Gastroesophageal sphincter (tissue), 3 donors: Measurements from ENCODE around the gene BPIFA3.

Source experiments
- POLR2A ChIP-seq, 2 donors: fragments of 450-650 bp; IDR thresholded peaks; one replicate each; pipeline ENCODE4 v1.6.1; 2017; ENCODE audit warnings: antibody characterized with exemption in 2 of 2, mild to moderate bottlenecking in 2 of 2, moderate library complexity in 1 of 2
- POLR2AphosphoS5 ChIP-seq: sonication (generic); formaldehyde crosslinking; IDR thresholded peaks from one replicate; pipeline ENCODE4 v1.6.1; 2017; ENCODE audit warnings: antibody characterized with exemption
- TF ChIP-seq, protein P1 (sequence below), 4 experiments: fragments of 200-600 bp in 2 of 4; fragments of 450-650 bp in 2 of 4; sonication (generic) in 1 of 4; IDR thresholded peaks; one replicate each; pipeline ENCODE4 v1.5.1; 2017 to 2019; ENCODE audit warnings: antibody characterized with exemption in 4 of 4, mild to moderate bottlenecking in 2 of 4, moderate library complexity in 2 of 4

DNA sequence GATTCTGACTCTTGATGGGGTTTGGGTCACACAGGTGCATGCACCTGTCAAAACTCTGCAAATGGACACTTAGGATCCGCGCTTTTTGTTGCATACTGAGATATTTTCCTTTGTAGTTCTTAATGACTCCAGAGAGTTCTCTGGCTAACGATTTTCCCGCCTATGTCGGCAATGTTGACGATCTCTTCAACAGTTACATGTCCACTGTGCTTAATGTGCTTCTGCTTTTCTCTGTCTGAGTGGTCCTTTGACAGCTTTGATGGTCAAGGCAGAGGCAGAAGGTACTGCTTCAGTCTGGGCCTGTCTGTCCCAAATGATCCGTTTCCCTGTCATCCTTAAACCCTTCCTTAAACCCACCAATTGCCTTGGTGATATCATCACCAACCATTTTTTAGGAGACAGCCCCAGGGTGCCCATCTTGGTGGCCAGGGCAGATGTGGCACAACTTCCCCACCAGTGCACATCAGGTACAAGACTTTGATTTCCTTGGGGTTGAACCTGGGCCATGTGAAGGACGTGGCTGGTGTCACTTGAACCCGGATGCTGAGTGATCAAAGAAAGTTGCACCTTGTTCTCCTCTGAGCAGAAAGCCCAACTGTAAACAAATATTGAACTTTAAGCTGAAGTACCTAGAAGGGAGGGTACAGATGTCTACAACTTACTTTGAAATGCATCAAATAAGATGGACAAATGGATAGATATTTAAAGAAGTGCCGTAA is 55.2 kb downstream of the BPIFA3 start:
- TF ChIP-seq, protein P1, sequence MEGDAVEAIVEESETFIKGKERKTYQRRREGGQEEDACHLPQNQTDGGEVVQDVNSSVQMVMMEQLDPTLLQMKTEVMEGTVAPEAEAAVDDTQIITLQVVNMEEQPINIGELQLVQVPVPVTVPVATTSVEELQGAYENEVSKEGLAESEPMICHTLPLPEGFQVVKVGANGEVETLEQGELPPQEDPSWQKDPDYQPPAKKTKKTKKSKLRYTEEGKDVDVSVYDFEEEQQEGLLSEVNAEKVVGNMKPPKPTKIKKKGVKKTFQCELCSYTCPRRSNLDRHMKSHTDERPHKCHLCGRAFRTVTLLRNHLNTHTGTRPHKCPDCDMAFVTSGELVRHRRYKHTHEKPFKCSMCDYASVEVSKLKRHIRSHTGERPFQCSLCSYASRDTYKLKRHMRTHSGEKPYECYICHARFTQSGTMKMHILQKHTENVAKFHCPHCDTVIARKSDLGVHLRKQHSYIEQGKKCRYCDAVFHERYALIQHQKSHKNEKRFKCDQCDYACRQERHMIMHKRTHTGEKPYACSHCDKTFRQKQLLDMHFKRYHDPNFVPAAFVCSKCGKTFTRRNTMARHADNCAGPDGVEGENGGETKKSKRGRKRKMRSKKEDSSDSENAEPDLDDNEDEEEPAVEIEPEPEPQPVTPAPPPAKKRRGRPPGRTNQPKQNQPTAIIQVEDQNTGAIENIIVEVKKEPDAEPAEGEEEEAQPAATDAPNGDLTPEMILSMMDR (IDR thresholded peaks at IDR 0.05) = no peak
- TF ChIP-seq POLR2AphosphoS5 (no peak), POLR2A (IDR thresholded peaks at IDR 0.05) (no peak)
